Measurements from ENCODE around the gene PTH1R.
"Not testable (repeated sequence)": the region's sequence is repeated elsewhere in the genome, so short reads cannot be mapped to it uniquely, and the experiment has no call there.

The PTH1R gene

DNA sequence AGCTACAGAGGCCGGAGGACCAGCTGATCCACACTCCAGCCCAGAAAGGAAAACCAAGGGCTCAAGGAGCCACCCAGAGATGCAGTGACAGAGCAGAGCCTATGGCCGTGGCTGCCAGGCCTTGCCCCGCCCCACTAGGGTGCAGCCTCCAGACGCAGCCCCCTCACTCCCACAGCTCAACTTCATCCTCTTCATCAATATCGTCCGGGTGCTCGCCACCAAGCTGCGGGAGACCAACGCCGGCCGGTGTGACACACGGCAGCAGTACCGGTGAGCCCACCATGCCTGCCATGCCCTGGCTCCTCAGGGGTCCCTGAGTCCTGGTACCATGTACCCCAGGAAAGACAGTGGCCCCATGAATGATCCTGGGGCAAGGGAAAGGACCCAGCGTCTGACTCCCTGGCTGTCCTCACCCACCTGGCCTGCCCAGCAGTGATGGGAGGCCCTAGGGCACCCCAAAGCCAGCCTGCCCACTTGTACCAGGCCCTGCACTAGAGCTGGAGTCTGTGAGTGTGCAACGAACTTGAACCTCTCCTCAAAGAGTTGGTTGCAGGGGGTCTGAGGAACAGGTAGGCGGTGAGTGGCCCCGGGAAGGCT lies 24.2 kb downstream of the PTH1R start:
- DNase-seq, result no peak

DNA sequence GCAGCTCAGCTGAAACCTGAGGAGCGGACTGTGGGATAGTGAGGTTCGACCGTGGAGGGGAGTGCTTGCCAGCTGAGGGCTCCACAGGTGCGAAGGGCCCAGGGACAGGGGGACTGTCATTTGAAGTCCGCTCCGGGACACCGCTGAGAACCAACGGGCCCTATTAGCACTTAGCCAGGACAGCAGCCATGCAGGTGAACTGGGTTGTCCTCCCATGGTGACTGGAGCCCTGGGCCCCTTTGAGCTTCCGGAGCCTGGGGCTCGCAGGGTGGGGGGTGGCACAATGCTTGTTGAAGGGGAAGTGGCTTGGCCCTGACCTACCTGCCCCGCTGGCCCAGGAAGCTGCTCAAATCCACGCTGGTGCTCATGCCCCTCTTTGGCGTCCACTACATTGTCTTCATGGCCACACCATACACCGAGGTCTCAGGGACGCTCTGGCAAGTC lies 24.7 kb downstream of the PTH1R start:
- no peak for DNase-seq

DNA sequence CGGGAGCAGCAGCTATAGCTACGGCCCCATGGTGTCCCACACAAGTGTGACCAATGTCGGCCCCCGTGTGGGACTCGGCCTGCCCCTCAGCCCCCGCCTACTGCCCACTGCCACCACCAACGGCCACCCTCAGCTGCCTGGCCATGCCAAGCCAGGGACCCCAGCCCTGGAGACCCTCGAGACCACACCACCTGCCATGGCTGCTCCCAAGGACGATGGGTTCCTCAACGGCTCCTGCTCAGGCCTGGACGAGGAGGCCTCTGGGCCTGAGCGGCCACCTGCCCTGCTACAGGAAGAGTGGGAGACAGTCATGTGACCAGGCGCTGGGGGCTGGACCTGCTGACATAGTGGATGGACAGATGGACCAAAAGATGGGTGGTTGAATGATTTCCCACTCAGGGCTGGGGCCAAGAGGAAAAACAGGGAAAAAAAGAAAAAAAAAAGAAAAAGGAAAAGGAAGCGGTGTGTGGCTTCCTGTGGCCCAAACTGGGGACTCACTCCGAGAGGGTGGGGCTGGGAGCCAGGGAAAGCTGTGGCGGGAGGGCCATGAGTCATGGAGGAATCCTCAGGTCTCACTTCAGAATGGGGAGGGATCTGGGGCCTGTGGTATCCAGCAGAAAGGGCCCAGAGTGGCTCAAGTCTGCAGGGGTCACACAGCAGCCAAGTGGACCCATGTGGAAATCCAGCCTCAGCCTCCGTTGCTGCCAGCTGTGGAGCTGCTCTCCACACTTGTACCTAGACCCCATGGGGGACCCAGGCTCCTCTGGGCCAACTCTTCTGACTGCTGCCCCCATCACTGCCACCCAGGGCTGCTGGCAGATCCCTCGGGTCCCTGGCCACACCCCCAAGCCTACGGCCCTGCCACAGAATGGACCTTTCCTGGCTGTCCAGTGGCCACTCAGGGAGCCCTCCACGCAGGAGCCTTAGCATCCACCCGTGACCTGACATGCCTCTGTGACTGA lies 26.1 kb downstream of the PTH1R start:
- no peak for DNase-seq

DNA sequence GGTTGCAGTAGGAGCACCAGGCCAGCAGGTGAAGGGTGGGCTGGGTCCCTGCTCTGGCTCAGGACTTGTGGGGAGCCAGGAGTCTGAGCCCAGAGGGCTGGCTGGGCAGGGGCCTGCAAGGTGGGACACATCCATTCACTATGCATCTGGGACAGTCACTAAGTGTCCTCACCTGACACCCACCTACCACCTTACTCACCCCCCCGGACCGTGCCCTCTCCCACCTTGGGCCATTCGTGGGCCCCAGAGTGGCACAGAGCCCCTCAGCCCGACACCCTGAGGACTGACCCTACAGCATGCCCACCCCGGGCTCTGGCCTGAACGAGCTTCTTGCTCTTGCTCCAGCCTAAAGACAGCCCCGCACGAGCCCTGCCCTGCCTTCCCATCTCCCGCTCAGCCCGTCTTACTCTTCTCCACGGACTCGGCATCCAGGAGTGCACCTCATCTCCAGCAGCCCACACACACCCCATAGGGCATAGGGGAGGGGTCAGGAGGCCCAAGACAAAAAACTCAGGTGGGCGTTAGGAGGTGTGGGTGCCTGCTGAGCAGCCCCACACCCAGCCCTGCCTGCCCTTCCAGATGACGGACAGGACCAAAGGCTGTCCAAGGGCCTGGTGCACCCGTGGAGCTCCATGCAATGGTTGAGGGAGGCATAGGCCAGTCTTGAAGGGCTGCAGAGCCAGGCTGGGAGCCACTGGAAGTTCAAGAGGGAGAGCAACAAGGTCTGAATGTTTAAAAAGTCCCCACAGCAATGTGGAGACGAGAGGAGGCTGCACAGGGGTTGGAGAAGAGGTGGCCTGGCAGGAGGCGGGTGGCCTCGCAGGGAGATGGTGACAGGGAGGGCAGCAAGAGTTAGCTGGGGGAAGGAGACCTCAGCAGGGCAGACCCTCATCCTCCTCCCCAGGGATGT lies 27.0 kb downstream of the PTH1R start:
- DNase-seq, result no peak

DNA sequence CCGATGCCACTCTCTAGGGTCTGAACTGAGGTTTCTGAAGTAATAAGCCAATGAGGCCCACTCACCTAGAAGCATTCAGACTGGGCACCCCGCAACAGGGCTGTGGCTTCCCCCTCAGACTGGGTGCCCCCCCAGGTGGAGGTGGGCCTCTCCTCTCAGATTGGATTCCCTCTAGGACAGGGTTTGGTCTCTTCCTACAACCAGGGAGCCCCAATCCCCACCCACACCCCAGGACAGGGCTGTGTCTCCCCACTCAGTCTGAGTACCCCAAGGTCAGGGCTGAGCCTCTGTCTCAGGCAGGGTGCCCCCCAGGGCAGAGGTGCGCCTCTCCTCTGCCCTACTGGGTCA lies 27.7 kb downstream of the PTH1R start:
- no peak for DNase-seq

DNA sequence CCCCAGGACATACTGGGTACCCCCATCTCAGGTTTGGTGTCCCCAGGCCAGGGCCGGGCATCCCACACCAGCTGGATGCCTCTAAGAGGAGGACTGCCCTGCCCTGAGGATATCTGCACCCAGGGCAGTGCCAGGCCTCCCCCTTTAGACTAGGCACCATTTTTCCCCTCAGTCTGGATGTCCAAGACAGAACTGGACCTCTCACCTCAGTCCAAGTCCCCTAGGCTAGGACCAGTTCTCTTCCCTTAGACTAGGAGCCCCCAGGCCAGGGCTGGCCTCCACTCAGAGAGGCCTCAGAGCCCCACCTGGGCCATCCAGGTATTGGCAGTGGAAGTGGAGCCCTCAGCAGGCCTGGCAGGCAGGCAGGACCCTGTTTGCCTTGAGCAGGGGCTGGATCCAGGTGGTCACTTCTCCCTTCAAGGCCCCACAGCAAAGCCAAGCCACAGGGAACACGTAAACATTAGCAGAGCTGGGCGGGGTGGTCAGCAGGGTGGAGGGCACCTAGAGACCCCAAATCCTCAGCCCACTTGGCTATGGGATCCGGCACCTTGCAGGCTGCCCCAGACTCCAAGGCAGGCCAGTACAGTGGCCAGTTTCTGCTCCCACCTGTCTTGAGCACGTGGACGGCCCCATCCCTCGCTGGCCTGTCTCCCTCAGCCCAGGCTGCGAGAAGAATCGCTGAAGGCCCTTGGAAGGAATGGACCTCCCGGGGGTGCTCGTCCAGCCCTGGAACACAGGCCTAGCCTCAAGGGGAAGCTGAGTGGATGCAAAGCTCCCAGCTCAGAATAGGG lies 28.3 kb downstream of the PTH1R start:
- DNase-seq, result no peak

DNA sequence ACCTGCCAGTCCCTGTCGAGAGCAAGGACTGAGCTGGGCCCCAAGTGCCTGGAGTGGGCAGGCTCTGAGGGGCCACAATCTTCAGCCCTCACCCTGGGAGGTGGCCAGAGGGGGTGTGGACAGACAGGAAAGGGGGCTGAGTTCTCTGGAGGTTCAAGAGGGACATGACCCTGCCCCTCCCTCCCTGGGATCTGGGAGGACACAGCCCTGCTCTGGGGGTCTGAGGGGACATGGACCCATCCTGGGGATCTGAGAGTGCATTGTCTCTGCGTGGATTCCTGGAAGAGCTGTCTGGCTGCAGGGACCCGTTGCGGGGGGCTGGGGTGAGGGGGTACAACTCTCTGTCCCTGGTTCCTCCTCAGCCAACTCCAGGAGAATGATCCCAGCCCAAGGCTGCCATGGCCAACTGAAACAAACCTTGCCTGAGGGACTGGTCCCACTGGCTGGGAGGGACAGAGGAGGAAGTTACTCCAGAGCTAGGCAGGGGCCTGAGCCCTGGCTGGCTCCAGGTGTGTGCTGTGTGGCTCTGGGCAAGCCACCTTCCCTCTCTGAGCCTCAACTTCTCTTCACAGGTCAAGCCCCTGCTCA lies 29.0 kb downstream of the PTH1R start:
- DNase-seq, result no peak

DNA sequence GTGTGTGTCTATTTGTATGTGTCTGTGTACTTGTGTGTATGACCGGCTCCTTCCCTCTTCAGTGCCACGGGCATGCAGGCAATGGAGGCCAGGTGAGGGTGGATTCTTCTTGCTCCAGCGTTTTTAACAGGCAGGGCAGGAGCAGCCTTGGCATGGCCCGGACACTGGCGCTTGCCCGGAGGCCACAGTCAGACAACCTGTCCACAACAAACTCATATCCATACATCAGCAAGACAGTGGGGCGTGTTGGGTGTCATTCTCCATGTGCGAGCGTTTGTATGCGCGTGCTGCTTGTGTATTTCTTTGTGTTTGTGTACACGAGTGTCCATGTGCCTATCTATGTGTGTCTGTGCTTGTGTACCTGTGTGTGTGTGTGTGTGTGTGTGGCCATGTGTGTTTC lies 29.8 kb downstream of the PTH1R start:
- no peak for DNase-seq

DNA sequence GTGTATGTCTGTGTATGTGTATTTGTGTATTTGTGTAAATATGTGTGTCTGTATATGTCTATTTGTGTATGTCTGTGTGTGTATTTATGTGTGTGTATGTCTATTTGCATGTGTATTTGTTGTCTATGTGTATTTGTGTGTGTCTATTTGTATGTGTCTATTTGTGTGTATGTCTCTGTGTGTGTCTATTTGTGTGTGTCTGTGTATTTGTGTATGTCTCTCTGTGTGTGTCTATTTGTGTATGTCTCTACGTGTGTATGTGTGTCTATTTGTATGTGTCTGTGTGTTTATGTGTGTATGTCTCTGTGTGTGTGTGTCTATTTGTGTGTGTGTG lies 30.4 kb downstream of the PTH1R start:
- DNase-seq, result no peak

DNA sequence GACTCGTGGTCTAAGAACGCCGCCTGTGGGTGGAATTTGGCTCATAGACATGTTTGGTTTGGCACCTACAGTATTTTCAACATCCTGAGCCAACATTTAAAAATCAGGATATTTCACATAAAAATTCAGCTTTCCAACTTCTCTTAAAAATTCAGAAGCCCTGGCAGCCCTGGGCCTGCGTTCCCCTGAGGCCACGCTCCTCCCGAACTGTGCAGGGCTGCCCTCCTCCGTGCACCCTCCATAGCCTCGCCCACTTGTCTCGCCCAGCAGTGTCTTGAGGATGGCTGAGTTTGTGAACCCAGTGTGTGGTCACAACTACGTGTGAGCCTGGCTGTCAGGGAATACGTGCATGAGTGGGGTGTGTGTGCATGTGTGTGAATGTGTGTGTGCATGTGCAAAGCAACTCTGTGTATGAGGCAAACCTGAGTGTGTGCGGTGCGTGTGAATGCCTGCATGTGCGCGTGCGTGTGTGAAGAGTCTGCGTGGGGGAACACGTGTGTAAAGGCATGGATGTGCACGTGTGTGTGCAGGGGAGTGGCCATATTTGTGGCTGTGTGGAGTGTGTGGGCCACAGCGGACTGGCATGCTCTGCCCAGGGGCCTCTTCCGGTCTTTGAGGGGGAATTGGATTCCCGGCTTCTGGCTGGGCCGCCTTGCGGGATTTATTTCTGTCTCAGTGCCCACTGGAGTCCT lies 30.9 kb downstream of the PTH1R start:
- DNase-seq, result no peak

DNA sequence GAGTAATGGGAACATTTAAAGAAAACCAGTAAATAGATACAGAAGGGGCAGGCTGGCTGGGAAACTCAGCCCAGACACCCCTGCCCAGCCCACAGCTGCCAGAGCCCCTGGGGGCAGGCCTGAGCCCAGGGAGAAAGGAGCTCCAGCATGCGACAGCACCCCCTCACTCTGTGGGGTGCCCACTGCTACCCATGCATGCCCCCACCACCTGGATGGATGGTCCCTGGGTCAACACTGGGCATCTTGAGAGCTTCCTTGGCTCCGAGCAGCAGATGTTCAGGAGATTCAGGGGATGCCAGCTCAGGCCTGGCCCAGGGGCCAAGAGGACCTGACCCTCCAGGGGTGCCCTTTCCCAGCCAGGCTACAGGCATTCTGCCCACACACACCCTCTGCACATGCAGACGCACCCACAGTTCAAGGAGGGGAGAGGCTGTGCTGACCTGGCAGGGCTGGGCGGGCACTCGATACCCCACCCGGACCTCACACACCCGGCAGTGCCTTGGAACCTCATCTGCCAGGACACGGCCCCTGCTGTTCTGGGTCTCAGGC lies 31.5 kb downstream of the PTH1R start:
- no peak for DNase-seq

DNA sequence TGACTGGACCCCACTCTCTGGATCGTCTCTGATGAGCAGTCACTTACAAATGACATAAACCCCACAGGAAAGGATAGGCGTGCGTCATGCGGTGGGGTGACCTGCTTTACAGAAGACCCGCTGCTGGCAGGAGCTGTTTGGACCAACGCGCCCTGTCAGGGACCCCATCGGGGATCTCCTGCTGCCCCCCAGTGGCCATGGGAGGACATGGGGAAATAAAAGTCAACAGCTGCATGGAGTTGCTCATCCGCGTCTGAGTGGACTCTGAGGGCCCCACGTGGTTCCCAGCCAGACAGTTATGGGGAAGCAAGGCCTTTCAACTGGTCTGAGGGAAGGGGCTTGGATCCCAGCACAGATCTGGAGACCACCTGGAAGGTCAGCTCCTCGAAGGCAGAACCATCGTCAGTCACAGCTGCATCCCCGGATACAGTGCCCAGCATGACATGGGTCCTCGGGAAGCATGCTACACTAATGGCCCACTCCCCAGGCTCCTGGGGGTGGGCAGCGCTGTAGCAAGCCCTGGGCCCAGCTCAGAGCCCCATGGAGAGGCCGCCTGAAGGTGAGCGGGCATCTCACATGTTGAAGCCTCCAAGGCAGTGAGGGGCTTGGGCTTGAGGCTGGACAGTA lies 32.1 kb downstream of the PTH1R start:
- peak; percentile 73 for DNase-seq

DNA sequence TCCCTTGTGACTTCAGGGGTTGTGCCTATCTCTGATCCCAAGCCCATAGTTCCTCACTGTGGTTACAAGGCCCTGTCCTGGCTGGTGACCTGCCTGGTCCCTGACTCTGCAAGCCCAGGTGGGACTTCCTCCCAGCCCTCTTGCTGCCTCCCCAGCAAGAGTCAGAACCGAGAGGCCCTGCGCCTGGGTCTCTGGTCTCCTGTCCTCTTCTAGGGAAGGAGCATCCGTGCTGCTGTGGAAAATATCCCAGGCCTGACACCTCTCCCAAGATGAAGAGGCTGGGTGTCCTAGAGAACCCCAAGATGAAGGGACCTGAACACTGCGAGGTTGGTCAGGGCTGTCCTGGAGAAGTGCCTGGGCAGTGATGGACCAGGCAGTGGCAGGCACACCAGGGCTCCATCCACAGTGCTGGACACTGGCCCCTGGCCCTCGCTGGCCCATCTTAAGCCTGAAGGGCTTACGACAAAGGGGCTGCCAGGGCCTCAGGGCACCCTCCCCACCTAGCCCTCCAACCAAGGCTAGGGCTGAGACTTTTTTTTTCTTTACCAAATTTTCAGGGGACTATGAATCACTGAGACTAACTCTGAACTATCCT lies 32.7 kb downstream of the PTH1R start:
- no peak for DNase-seq

DNA sequence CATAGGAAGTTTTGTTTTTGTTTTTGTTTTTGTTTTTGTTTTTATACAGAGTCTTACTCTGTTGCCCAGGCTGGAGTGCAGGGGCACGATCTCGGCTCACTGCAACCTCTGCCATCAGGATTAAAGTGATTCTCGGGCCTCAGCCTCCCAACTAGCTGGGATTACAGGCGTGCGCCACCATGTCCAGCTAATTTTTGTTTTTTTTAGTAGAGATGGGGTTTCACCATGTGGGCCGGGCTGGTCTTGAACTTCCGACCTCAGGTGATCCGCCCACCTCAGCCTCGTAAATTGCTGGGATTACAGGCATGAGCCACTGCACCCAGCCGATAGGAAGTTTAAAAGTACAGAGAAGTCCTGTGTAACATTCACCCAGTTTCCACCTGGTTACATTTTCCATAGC lies 33.4 kb downstream of the PTH1R start:
- not testable (repeated sequence) for DNase-seq

DNA sequence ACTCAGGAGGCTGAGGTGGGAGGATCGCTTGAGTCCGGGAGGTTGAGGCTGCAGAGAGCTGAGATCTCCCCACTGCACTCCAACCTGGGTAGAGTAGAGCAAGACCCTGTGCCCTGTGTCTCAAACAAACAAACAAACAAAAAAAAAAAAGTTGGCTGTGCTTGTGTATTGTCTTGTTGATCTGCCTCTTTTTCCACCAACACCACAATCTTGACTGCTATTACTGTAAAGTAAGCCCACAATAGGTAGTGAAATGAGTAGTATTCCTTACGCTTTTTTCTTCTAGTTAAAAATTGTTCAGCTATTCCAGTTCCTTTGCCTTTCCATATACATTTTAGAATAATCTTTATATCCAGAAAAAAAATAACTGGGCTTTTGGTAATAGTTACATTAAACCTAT lies 35.5 kb downstream of the PTH1R start:
- no peak for DNase-seq

DNA sequence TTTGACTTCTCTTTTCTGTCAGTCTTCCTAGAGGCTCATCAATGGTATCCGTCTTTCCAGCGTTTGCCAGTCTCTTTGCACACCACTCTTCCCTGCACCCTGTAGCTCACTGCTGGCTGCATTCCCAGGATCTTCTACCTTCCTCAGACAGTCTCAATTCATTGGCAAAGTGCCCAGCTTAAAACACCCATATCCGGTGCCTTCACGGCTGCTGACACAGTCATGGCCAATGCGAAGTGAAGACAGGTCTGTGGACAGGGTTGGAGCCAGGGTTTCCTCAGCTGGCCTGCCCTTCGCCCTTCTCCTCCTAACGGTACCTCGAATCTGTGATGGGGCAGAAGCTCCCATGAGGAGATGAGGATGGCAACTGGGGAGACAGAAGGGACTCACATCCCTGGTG lies 36.1 kb downstream of the PTH1R start:
- no peak for DNase-seq

DNA sequence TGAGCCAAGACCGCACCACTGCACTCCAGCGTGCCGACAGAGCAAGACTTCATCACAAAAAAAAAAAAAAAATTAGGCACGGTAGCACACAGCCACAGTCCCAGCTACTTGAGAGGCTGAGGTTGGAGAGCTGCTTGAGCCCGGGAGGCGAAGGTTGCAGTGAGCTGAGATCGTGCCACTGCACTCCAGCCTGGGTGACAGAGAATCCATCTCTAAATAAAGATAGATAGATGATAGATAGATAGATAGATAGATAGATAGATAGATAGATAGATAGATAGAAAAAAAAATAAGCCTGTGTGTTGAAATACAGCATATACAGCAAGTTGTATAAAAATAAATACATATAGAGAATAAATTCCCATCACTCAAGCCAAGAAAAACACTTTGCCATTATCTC lies 37.3 kb downstream of the PTH1R start:
- DNase-seq, result no peak

DNA sequence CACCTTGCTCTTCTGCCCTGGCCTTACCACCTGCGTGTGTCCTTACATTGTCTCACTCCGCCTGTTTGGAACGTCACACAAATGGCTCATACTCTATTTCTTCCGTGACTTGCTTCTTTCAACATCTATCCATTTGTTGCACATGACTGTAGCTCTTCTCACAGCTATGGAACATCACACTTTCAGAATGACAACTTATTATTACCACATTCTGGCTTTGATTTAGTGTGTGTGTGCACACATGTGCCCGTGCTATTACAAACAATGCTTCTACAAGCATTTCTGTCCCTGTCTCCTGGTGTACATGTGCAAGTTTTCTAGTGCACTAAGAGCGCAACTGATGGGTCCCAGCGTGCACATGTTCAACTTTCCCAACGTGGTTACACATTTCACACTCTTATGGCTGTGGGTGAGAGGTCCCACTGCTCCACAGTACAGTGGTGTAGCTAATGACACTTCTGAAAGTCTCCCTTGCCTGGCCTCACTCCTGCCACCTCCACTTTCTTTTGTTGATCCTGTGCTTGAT lies 37.8 kb downstream of the PTH1R start:
- no peak for DNase-seq

DNA sequence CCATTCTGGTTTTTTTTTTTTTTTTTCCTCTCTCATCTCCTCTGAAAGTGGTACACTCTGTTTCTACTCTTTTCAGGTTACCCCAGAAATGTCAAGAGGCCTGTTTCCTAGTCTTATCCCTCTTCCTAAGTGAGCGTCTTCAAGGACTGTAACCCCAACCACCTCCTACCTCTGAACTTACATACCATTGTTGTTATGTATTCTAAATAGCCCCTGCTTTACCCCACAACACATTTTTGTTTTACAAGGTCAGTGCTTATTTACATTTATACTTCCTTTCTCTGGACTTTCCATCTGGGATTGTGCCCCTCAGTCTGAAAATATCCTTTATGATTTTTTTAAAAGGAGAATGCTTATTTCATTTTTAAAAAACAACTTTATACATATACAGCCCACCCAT lies 38.8 kb downstream of the PTH1R start:
- DNase-seq, result no peak

DNA sequence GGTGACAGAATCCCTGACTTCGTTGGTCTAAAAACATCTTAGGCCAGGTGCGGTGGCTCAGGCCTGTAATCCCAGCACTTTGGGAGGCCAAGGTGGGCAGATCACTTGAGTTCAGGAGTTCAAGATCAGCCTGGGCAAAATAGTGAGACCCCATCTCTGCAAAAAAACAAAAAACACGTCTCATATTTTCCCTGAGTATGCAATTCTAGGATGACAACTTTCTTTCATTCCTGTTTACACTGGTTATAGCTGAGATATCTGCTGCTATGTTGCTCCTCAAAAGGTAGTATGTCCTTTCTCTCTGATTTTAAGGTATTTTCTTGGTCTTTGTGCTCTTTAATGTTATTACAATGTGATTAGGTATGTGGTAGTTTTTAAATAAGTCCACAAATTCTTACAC lies 39.3 kb downstream of the PTH1R start:
- DNase-seq, result no peak
